WTC11 (cell line): Measurements from ENCODE around the gene AIG1. TPM values are rescaled to one million over a fixed set of nuclear protein-coding genes. Genes with fewer than 3 reads are reported as not detected.

Experiments
- ATAC-seq: fragments of 200-7000 bp; cut with Tn5 transposase; 2 replicates; pipeline ENCODE4 v1.10.0; 2021; ENCODE audit warnings: mild to moderate bottlenecking, moderate library complexity
- CTCF ChIA-PET: fragments of 300-600 bp; sonication (Branson Sonifier 250); formaldehyde crosslinking; loops from one replicate; lab custom pipeline; 2021; ENCODE audit warnings: antibody characterized with exemption; lab: Charles Lee
- POLR2A ChIA-PET: fragments of 350-600 bp; sonication (Branson Sonifier 250); formaldehyde crosslinking; loops from one replicate; lab custom pipeline; 2021; ENCODE audit warnings: antibody characterized with exemption; lab: Charles Lee
- DNase-seq: peaks from one replicate; pipeline ENCODE4 v3.0.0; 2021; ENCODE audit warnings: low spot score
- H3K27ac Mint-ChIP-seq: 2 replicates; pipeline ENCODE4 v1.8.0; 2021; ENCODE audit warnings: mixed read lengths
- H3K27me3 Mint-ChIP-seq: 2 replicates; pipeline ENCODE4 v1.8.0; 2021; ENCODE audit warnings: low read depth, mild to moderate bottlenecking, moderate library complexity, mixed read lengths
- H3K36me3 Mint-ChIP-seq: 2 replicates; pipeline ENCODE4 v1.8.0; 2021; ENCODE audit warnings: mixed read lengths
- H3K4me1 Mint-ChIP-seq: 2 replicates; pipeline ENCODE4 v1.8.0; 2022; ENCODE audit warnings: mixed read lengths
- H3K4me3 Mint-ChIP-seq: 2 replicates; pipeline ENCODE4 v1.8.0; 2021; ENCODE audit warnings: mild to moderate bottlenecking, moderate library complexity, mixed read lengths
- H3K9me3 Mint-ChIP-seq: 2 replicates; pipeline ENCODE4 v1.8.0; 2021; ENCODE audit warnings: mixed read lengths
- ARID4B ChIP-seq: sonication (generic); formaldehyde crosslinking; IDR thresholded peaks from 2 replicates; pipeline ENCODE4 v1.8.0; 2023; ENCODE audit warnings: missing genetic modification reagents, mild to moderate bottlenecking, borderline replicate concordance
- ERG ChIP-seq: fragments of 250-450 bp; sonication (Bioruptor Pico); IDR thresholded peaks from 2 replicates; pipeline ENCODE4 v1.8.0; 2021; ENCODE audit warnings: mild to moderate bottlenecking
- FOXP1 ChIP-seq: sonication (generic); formaldehyde crosslinking; IDR thresholded peaks from 2 replicates; pipeline ENCODE4 v1.8.0; 2022; ENCODE audit warnings: missing genetic modification reagents, mild to moderate bottlenecking, moderate library complexity, borderline replicate concordance
- HMGA2 ChIP-seq: fragments of 250-450 bp; sonication (Bioruptor Pico); IDR thresholded peaks from 2 replicates; pipeline ENCODE4 v1.4.0; 2021; ENCODE audit warnings: mild to moderate bottlenecking, moderate library complexity
- IRF1 ChIP-seq: sonication (generic); formaldehyde crosslinking; IDR thresholded peaks from 2 replicates; pipeline ENCODE4 v1.8.0; 2023; ENCODE audit warnings: missing genetic modification reagents
- JAZF1 ChIP-seq: fragments of 250-450 bp; sonication (Bioruptor Pico); IDR thresholded peaks from 2 replicates; pipeline ENCODE4 v1.9.0; 2021; ENCODE audit warnings: moderate library complexity, mild to moderate bottlenecking, inconsistent platforms
- PRDM15 ChIP-seq: sonication (generic); formaldehyde crosslinking; IDR thresholded peaks from 2 replicates; pipeline ENCODE4 v1.8.0; 2022; ENCODE audit warnings: missing genetic modification reagents
- PRRX2 ChIP-seq: fragments of 250-450 bp; sonication (Bioruptor Pico); IDR thresholded peaks from 2 replicates; pipeline ENCODE4 v1.8.0; 2021; ENCODE audit warnings: mild to moderate bottlenecking
- RORB ChIP-seq: fragments of 250-450 bp; sonication (Bioruptor Pico); IDR thresholded peaks from 2 replicates; pipeline ENCODE4 v1.9.0; 2021; ENCODE audit warnings: mild to moderate bottlenecking
- TP53 ChIP-seq: sonication (generic); formaldehyde crosslinking; IDR thresholded peaks from 2 replicates; pipeline ENCODE4 v1.8.1; 2023; ENCODE audit warnings: mild to moderate bottlenecking, missing genetic modification reagents
- ZNF219 ChIP-seq: sonication (generic); formaldehyde crosslinking; IDR thresholded peaks from 2 replicates; pipeline ENCODE4 v1.8.0; 2023; ENCODE audit warnings: missing genetic modification reagents, mild to moderate bottlenecking, borderline replicate concordance
- ZSCAN18 ChIP-seq: fragments of 250-450 bp; sonication (Bioruptor Pico); IDR thresholded peaks from 2 replicates; pipeline ENCODE4 v2.1.2; 2022; ENCODE audit warnings: mild to moderate bottlenecking, moderate library complexity
- total RNA-seq: library from RNA; stranded (reverse); gene quantifications from 3 replicates; pipeline ENCODE4 v1.2.3, GENCODE V29; 2021

The AIG1 gene
- total RNA-seq, 1 experiment from 2014 or later, result 38.8 TPM

- TF ChIP-seq ARID4B (no peak), IRF1 (no peak), ZNF219 (CRISPR knock-in tag) (no peak), TP53 (no peak), HMGA2 (CRISPR knock-in tag) (no peak), PRDM15 (CRISPR knock-in tag) (no peak), RORB (CRISPR knock-in tag) (no peak), PRRX2 (CRISPR knock-in tag) (no peak), JAZF1 (CRISPR knock-in tag) (no peak)
Observed at GRCh38 chr6:143183666-143184065, 123.0 kb downstream of the AIG1 start (continued).

GRCh38 chr6:143185288-143185687, 124.6 kb downstream of the AIG1 start:
- ChIA-PET CTCF (interaction anchor here (0.6 to 0.7 kb wide), 2 partner anchors 9 to 21 kb away, joined by 3 to 4 read pairs; no protein-coding TSS in a partner anchor), POLR2A (no interaction called here)
- H3K36me3 Mint-ChIP-seq, result no peaks in the 10 kb centered on the region; the same call in 1 of the 2 replicates
- H3K4me3 Mint-ChIP-seq, result no peak overlapping the region
- H3K9me3 Mint-ChIP-seq, result no peaks in the 10 kb centered on the region
- DNase-seq (no peak), ATAC-seq (no peak)
- no peak for TF ChIP-seq ZSCAN18
- TF ChIP-seq ERG (CRISPR knock-in tag), result no peak
- TF ChIP-seq FOXP1 (CRISPR knock-in tag), result no peak
- H3K27me3 Mint-ChIP-seq, result no peaks in the 10 kb centered on the region
- no peaks in the 10 kb centered on the region for H3K4me1 Mint-ChIP-seq
- no peak overlapping the region for H3K27ac Mint-ChIP-seq
